Measurements from ENCODE around the gene SPATA20.

Gene SPATA20

DNA sequence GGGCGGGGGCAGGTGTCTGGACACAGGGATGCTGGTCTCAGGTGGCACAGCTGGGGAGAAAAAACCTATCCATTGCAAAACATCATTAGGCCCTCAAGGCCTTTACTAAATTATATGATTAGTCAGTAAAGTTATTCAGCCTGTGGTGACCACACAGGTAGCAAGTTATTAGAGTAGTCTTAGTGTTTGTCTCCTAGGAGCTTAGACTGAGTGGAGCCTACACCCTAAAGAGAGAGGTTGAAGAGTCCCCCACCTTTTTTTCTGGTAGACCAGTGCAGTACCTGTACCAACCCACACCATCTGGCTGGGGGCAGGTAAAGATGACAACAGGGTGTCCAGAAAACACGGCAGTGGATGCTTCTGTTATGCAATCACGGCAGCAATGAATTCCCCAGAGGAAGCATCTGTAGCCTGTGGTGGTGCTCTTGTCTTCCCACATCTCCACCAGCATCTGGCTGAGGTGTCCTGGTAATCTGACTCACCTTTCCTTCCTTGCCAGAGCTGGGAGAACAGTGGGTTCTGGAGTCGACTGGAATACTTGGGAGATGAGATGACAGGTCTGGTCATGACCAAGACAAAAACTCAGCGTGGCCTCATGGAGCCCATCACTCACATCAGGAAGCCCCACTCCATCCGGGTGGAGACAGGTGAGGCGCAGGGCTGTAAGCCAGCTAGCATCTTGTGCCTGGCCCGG is 27.7 kb upstream of the SPATA20 start:
- no peak for DNase-seq (ENCODE audit: low read depth, low spot score)

DNA sequence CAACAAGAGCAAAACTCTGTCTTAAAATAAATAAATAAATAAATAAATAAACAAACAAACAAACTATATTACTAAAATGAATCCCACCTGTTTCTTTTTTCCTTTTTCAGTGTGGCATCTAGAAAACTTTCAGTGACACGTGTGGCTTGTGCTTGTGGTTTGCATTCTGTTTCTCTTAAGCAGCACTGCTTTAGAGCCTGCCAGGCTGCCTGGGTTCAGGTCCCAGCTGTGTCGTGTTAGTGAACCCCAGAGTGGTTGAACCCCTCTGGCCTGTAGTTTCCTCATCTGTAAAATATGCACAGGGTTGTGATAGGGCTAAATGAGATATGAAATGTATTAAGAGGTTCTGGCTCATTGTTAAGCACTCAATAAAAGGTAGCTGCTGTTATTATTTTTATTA is 26.5 kb upstream of the SPATA20 start:
- DNase-seq (ENCODE audit: low read depth, low spot score), result no peak

DNA sequence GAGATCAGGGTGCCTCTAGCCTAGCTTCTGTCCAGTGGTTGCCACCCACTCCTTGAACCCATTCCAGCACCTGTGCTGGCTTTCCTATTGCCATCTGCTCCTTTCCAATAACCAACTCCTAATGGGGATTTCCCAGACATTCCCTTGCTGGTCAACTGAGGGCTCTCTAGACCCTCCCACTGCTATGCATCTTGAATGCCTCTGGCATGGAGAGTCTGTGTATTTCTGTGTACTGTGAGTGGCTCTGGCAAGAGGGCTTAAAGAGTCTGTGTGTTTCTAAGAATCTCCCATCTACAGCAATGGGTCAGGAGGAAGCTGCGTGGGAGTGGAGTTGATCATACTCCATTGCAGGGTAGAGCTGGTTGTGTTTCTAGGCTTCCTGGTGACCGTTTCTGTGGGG is 25.5 kb upstream of the SPATA20 start:
- no peak for DNase-seq (ENCODE audit: low read depth, low spot score)

DNA sequence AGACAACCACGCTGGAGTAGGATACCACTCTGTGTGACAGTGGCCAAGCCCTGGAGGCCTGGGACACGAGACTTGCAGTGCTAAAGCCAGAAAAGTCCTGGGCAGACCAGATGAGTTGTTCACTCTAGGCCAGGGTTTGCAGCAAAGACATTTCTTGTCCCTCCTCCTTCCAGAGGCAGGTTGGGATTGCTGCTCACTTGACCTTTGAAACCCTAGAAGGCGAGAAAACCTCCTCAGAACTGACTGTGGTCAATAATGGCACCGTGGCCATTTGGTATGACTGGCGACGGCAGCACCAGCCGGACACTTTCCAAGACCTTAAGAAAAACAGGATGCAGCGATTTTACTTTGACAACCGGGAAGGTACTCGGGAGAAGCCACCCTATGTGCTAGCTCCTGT is 24.2 kb upstream of the SPATA20 start:
- DNase-seq (ENCODE audit: low read depth, low spot score), result no peak

DNA sequence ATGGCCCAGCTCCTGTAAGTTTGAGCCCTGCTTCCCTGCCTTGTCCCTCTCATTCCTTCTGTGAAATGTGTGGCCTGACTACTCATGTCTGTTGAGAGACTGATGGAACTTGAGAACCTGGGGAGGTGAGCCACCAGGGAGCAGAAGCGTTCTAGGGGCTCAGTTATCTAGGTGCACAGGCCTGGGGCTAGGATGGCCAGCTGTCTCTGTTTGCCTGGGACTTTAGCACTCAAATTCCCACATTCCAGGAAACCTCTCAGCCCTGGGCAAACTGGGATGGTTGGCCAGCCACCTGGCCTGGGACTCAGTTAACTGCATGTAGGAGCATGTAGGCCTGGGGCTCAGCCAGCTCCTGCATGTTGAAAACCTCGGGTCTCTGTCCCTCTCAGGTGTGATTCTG is 23.8 kb upstream of the SPATA20 start:
- no peak for DNase-seq (ENCODE audit: low read depth, low spot score)

DNA sequence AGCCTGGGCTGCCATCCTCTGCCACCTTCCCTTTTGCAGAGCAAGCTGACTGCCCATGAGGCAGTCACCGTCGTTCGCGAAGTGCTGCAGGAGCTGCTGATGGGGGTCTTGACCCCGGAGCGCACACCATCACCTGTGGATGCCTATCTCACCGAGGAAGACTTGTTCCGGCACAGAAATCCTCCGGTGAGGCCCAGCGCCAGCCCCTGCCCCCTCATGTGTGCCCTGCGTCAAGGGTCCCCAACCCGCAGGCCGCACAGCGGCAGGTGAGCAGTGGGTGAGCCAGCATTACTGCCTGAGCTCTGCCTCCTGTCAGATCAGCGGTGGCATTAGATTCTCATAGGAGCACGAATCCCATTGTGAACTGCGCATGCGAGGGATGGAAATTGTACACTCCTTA is 22.1 kb upstream of the SPATA20 start:
- no peak for DNase-seq (ENCODE audit: low read depth, low spot score)

DNA sequence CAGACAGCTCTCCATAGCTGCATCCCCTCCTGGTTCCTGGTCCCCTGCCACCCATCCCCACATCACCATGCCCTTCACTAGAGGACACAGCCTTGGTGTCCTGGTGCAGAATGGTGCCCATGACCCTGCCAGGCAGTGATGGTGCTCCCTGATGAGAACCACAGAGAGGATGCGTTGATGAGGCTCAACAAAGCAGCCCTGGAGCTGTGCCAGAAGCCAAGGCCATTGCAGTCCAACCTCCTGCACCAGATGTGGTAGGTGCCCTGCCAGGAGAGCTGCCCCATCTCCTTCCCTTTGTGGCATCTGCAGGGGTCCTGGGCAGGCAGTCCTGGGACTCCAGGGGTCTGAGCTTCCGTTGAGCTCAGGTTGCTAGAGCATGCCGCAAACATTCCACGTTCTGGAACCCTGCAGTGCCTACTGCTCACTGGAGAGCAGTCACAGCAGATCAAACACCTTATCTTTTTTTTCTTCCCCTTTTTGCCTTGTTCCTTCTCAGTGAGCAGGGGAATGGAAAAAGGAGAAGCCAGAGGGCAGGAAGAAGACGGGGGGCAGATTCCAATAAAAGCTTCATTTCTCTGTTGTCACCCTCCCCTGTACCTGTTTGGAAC is 19.7 kb upstream of the SPATA20 start:
- no peak for DNase-seq (ENCODE audit: low read depth, low spot score)

DNA sequence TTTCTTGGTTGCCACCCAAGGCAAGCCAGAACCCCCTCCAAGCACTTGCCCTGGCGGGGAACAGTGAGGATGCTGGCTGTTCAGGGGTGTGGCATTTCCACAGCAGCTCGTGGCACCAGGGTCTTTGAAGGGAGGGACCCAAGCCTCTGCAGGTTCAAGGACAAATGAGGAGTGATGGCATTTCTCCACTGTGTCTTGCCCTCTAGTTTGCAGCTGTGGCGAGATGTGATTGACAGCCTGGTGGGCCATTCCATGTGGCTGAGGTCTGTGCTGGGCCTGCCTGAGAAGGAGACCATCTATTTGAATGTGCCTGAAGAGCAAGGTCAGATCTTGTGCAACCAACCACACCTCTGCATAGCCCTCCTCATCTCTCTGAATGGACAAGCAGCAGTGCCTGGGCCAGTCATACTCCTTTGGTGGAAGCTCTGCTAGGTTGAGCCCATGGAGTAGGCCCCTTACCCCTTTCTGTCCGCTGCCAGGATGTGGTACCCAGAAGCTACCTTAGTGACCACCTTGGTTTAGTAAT is 19.0 kb upstream of the SPATA20 start:
- DNase-seq (ENCODE audit: low read depth, low spot score), result no peak

DNA sequence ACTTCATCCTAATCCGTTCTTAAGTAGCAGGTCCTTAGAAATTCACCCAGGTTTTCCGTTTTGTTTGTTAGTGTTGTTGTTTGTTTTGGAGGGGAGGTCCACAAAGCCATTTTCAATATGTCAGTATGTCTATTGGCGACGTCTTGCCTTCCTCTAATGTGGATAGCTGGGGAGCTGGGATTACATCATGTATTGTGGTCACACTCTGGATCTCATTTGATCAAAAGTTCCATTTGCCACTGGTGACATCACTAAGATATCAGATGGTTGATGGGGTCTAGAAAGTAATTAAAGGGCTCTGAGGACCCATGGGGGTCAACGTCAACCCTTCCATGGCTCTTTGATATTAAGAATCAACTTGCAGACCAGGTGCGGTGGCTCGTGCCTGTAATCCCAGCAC is 17.1 kb upstream of the SPATA20 start:
- no peak for DNase-seq (ENCODE audit: low read depth, low spot score)

DNA sequence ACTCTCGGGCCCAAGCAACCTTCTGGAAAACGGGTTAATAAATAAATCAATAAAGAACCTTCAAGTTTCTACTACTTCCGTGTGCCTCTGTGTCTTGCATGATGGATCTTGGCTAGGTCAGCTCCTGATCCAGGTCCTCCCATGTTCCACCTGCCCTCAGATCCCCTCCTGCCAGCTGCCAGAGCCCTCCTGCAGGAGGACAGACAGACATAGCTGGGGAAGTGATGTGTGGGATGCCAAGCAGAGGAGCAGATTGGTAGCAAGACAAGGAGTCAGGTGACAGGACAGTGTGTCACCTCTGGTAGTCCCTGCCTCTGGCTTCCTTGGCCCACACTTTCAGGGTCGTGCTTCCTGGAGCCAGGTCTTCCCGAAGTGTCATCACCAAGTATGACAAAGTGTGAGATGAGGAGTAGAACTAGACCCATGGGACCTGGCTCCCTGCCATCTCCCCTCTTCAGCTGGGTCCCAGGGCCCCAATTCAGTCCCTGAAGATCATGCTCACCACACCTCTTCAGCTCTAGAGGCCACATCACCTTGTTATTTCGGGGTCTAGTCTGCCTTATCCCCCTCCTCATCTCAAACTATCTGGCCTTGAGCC is 15.4 kb upstream of the SPATA20 start:
- DNase-seq (ENCODE audit: low read depth, low spot score), result no peak

DNA sequence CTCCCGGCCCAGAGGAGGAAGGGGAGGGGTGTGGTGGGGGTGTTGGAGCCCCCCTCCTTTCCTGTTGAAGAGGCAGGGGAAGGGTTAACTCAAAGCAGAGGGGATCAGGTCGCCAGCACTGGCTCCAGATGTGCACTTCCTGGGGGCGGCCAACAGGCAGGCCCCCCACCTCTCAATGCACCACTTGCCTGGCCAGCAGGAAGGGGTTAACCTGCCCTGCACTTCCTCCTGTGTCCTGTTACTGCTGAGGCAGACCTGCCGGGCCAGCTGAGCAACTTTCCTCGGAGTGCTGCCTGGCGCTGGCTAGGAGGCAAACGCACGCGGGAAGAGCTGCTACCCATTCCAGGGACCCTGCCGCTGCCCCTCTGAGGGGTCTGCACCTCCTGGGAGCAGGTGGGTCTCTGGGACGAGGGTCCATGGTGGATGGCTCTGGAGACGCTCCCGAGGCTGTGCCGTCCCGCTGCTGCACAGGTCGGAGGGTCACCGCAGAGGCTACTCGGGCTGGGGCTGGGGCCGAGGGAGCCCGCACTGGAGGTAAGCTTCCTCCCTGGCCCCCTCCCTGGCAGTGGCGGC is 14.4 kb upstream of the SPATA20 start, which contains the start of gene EPN3:
Gene EPN3, plus strand, starts transcription at position 284 of the 573 bp plus-strand sequence. CDS start 3,822 bp downstream, outside the sequence.
- no peak for DNase-seq (ENCODE audit: low read depth, low spot score)

DNA sequence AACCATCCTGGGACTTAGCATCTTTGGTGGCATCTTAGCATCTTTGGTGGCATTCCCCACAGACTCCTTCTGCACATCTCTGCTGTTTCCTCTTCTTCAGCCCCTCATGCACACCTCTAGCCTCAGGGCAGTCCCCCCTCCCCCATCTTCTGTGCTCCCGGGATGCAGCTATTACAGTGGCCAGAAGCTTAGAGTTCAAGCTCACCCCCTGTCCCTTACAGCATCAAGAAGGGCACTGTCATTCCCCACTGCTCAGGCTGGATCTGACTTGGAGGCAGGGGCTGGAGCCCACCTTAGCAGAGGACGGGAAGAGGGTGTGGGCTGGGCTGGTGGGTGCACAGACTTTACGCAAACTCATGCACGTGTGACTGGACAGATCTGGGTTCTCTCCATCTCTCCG is 13.8 kb upstream of the SPATA20 start:
- no peak for DNase-seq (ENCODE audit: low read depth, low spot score)

DNA sequence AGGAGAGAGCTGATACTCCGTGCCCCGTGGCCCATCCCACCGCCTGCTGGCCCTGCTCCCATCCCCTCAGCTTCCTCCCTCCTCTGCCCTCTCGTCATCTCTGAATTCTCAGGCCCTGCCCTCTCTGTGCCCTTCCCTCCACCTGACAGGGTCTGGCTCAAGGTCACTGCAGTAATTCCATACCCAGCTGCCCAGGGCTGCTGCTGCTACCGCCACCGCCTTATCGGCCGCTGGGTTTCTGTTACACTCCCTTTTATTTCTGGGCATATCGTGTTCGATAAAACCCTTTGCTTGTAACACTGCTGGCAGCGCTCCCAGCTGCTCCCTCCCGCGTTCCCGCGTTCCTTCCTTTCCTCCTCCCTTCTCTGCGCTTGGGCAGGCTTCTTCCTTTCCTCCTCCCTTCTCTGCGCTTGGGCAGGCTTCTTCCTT is 13.2 kb upstream of the SPATA20 start:
- no peak for DNase-seq (ENCODE audit: low read depth, low spot score)

DNA sequence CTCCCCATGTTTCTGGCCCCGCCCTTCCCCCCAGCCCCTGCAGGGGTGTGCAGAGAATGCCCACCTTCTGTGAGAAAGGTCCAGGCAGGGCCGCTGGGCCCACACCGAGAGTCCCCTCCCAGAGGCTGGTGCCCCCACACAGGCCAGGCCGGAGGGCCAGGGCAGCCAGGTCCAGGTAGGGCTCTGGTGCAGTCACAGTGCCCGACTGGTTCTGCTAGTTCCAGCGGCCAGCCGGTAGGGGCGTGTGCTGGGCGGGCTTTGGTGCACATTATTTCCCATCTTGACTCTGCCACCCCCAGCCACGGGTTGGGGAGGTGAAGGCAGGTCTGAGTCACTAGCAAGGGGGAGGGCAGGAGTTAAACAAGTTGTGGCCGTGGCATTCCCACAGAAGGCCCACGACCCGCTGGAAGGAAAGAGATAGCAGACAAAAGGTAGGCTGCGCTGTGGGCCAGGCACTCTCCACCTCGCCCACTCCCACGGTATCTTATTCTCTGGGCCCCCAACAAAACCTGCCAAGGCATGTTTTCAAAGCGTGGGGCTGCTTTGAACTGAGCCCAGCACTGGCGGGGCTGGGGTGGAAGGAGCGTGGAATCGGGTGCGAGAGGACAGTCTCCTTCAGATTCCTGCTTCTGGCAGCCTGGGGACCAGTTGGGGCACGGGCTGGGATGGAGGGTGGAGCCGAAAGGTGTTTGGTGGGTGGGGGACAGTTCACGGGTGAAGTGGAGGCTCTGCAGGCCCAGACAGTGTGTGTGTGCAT is 12.6 kb upstream of the SPATA20 start:
- no peak for DNase-seq (ENCODE audit: low read depth, low spot score)

DNA sequence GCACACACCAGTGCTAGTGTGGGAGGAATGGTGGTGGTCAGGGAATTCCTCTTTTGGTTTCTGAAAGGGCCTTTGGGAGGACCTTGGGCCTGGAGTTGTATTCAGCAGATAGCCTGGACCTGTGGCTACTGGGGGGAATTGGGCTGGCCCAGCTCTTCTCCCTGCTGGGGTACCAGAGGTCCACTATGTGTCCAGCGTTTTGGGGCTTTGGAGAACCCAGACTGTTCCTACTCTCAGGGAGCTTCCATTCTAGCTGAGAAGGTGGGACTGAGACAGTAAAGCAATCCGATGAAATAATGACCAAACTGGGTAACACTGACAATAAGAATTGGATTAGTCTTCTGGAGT is 12.0 kb upstream of the SPATA20 start:
- no peak for DNase-seq (ENCODE audit: low read depth, low spot score)

DNA sequence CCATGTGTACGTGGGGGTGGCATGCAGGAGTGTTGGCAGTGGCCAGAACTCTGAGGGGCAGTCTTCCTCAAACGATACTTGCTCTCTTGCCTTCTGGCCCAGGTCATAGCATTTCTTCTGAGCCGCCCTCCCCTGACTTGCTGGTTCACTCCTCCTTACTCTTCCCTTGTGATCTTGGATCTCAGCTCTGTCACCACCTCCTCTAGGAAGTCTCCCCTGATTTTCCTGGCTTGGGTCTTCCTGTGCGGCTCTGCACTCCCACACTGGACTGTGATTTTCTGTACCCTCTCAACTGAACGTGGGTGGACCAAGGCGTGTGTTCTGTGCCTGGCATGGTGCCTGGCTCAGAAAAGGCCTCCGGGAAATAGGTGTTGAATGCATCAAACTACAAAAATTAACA is 11.6 kb upstream of the SPATA20 start:
- DNase-seq (ENCODE audit: low read depth, low spot score), result no peak

DNA sequence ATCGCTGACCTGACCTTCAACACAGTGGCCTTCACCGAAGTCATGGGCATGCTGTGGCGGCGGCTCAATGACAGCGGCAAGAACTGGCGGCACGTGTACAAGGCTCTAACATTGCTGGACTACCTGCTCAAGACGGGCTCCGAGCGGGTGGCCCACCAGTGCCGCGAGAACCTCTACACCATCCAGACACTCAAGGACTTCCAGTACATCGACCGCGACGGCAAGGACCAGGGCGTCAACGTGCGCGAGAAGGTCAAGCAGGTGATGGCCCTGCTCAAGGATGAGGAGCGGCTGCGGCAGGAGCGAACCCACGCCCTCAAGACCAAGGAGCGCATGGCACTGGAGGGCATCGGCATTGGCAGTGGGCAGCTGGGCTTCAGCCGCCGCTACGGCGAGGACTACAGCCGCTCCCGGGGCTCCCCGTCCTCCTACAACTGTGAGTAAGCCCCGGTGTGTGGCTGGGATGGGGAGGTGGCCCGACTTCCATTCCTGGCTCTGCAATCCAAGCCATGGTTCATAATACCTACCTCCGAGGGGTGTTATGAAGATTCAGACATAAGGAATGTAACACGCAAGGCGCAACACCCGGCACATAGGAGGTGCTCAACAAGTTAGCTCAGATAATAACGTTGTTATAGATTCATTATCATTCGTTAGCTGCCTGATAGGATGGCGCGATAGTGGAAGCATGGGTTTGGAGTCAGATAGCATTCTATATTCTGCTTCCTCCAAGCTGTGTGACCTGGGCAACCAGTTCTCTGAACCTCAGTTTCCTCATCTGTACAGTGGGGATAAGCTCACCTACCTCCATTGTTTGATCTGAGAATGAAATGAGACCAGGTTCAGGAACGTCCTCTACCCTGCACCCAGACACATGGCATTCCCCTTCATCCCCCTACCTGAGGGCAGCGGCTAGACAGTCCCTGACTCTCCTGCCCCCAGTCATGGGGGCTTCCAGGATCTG is 10.0 kb upstream of the SPATA20 start:
- DNase-seq (ENCODE audit: low read depth, low spot score), result no peak

DNA sequence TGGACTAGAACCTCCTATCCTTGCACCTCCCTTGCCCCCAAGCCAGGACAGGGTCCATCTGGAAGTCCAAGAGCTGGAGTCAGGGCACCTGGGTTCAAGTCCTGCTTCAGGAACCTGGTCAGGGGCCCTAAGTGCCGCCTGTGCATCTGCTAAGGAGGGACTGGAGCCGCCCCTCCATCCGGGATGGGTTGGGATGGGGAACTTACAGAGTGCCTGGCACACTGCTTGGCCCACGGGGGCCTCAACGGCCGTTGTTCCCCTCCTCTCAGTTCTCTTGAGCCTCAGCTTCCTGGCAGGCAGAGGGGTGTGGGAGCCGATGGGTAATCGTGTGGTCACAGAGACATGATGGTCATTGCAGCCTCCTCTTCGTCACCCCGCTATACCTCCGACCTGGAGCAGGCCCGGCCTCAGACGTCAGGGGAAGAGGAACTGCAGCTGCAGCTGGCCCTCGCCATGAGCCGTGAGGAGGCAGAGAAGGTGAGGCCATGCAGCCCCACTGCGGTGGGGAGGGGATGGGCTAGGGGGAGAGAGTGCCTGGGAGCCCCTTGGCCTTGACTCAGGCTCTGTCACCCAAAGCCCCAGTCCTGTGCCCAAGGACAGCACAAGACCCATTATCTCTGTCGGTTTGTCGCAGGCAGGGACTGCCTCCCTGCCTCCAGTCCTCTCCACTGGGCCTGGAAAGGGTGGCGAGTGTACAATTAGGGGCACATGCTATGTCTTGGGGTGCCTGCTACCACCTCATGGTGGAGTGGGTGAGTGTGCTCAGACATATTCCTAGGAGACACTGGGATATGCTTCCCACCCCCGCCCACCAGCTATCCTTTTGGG is 9.0 kb upstream of the SPATA20 start:
- no peak for DNase-seq (ENCODE audit: low read depth, low spot score)

DNA sequence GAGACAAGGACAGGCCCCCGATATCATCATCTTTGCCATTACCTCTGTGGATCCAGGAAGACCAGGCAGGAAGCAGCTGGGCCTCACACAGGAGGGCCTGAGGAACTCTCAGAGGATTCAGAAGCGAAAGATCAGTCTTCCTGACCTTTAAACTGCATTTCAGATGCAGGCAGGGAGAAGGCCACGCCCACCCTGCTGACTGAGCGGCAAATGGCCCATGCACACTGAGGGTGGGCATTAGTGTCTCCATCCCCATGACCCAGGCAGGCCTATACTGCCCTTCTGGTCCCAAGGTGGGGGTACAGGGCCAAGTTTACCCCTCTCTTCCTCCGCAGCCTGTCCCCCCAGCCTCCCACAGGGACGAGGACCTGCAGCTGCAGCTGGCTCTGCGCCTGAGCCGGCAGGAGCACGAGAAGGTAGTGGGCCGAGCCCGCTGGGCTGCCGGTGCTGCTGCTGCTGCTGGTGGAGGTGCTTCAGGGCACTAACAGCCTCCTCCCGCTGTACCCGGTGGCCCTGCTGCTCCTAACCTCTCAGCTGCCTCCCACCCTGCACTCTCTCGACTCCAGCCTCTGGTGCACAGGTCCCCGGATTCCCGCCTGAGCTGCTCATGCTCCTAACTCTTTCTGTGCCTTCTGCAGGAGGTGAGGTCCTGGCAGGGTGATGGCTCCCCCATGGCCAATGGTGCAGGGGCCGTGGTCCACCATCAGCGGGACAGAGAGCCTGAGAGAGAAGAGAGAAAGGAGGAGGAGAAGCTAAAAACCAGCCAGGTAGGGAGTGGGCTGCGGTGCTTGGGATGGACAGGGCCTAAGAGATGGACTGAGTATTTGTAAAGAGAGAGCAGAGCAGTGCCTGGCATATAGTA is 8.2 kb upstream of the SPATA20 start:
- no peak for DNase-seq (ENCODE audit: low read depth, low spot score)
